Astrocyte of the spinal cord (primary cell): ENCODE results near the gene TRPM2.

ENCODE experiments used
- DNase-seq: peaks from one replicate; pipeline ENCODE4 v3.0.0; 2011; ENCODE audit warnings: low read depth, low spot score
- H3K4me3 ChIP-seq: 2 replicates; pipeline ENCODE4 v1.5.1; 2011; ENCODE audit warnings: low read depth, mild to moderate bottlenecking, low read length, moderate library complexity
- CTCF ChIP-seq: IDR thresholded peaks from 2 replicates; pipeline ENCODE4 v1.5.1; 2012; ENCODE audit warnings: low read depth, mild to moderate bottlenecking, low read length, inconsistent platforms
- in situ Hi-C: cut with HindIII; loops from 2 replicates; pipeline ENCODE4 v1.10.0; 2017; ENCODE audit warnings: low sequenced_read_pairs

TRPM2 gene

GRCh38 chr21:44379991-44380865 is 26.8 kb downstream of the TRPM2 start:
- TF ChIP-seq CTCF: no peak
- no peak overlapping the region for H3K4me3 ChIP-seq
- in situ Hi-C loops: no loop called here
- DNase-seq: no peak

GRCh38 chr21:44380876-44381275 is 27.5 kb downstream of the TRPM2 start:
- DNase-seq: no peak
- in situ Hi-C loops: no loop called here
- no peak for TF ChIP-seq CTCF
- H3K4me3 ChIP-seq: no peak overlapping the region

- in situ Hi-C loops: no loop called here
- DNase-seq: no peak
- no peak for TF ChIP-seq CTCF
- H3K4me3 ChIP-seq: no peak overlapping the region
These were observed 28.5 kb downstream of the TRPM2 start for GRCh38 chr21:44381874-44382273.

GRCh38 chr21:44382536-44382935 is 29.1 kb downstream of the TRPM2 start:
- DNase-seq: no peak
- H3K4me3 ChIP-seq: no peak overlapping the region
- in situ Hi-C loops: no loop called here
- TF ChIP-seq CTCF: no peak

GRCh38 chr21:44383216-44383615 is 29.8 kb downstream of the TRPM2 start:
- no peak for TF ChIP-seq CTCF
- DNase-seq: no peak
- in situ Hi-C loops: no loop called here
- H3K4me3 ChIP-seq: no peak overlapping the region

GRCh38 chr21:44384968-44385367 is 31.5 kb downstream of the TRPM2 start:
- H3K4me3 ChIP-seq: no peak overlapping the region
- no peak for TF ChIP-seq CTCF
- in situ Hi-C loops: no loop called here
- no peak for DNase-seq
